HEK293 (cell line): ENCODE data around the gene PDLIM1.
A peak's percentile ranks its signal among the peaks of the same experiment; 100 is the strongest.

Source experiments
- GLI2 ChIP-seq: fragments of 450-650 bp; formaldehyde crosslinking; IDR thresholded peaks from 2 replicates; pipeline ENCODE4; 2017; ENCODE audit warnings: missing biosample characterization, missing genetic modification characterization, low read depth, borderline replicate concordance
- IKZF3 ChIP-seq: fragments of 450-650 bp; IDR thresholded peaks from 2 replicates; pipeline ENCODE4 v1.5.0; 2018; ENCODE audit warnings: missing biosample characterization, mild to moderate bottlenecking, missing genetic modification characterization, moderate library complexity
- KLF8 ChIP-seq: fragments of 450-650 bp; formaldehyde crosslinking; IDR thresholded peaks from 2 replicates; pipeline ENCODE4 v1.5.1; 2016; ENCODE audit warnings: missing biosample characterization, missing genetic modification characterization
- SCRT1 ChIP-seq: fragments of 450-650 bp; formaldehyde crosslinking; IDR thresholded peaks from 2 replicates; pipeline ENCODE4 v1.5.1; 2016; ENCODE audit warnings: missing biosample characterization, missing genetic modification characterization, borderline replicate concordance
- SP3 ChIP-seq: fragments of 450-650 bp; formaldehyde crosslinking; IDR thresholded peaks from 2 replicates; pipeline ENCODE4 v1.5.1; 2016; ENCODE audit warnings: missing biosample characterization, missing genetic modification characterization
- ZFP37 ChIP-seq: fragments of 450-650 bp; formaldehyde crosslinking; IDR thresholded peaks from 2 replicates; pipeline ENCODE4 v1.5.1; 2016; ENCODE audit warnings: missing biosample characterization, missing genetic modification characterization
- ZNF132 ChIP-seq: fragments of 450-650 bp; formaldehyde crosslinking; IDR thresholded peaks from 2 replicates; pipeline ENCODE4 v1.5.1; 2017; ENCODE audit warnings: missing biosample characterization, missing genetic modification characterization, borderline replicate concordance
- ZNF138 ChIP-seq: fragments of 450-650 bp; formaldehyde crosslinking; IDR thresholded peaks from 2 replicates; pipeline ENCODE4 v1.5.1; 2016; ENCODE audit warnings: missing biosample characterization, missing genetic modification characterization, borderline replicate concordance
- ZNF184 ChIP-seq: fragments of 450-650 bp; IDR thresholded peaks from 2 replicates; pipeline ENCODE4 v1.5.1; 2018; ENCODE audit warnings: missing biosample characterization, mild to moderate bottlenecking, missing genetic modification characterization
- ZNF223 ChIP-seq: fragments of 450-650 bp; formaldehyde crosslinking; IDR thresholded peaks from 2 replicates; pipeline ENCODE4 v1.5.1; 2016; ENCODE audit warnings: missing biosample characterization, missing genetic modification characterization
- ZNF292 ChIP-seq: fragments of 450-650 bp; formaldehyde crosslinking; IDR thresholded peaks from 2 replicates; pipeline ENCODE4 v1.5.1; 2016; ENCODE audit warnings: low read depth, missing biosample characterization, missing genetic modification characterization, borderline replicate concordance
- ZNF335 ChIP-seq: fragments of 450-650 bp; formaldehyde crosslinking; conservative IDR thresholded peaks from 2 replicates; pipeline ENCODE4 v1.5.1; 2016; ENCODE audit warnings: missing biosample characterization, missing genetic modification characterization
- ZNF350 ChIP-seq: fragments of 450-650 bp; formaldehyde crosslinking; IDR thresholded peaks from 2 replicates; pipeline ENCODE4 v1.5.0; 2017; ENCODE audit warnings: missing biosample characterization, mild to moderate bottlenecking, missing genetic modification characterization
- ZNF354C ChIP-seq: fragments of 450-650 bp; formaldehyde crosslinking; IDR thresholded peaks from 2 replicates; pipeline ENCODE4 v1.5.1; 2016; ENCODE audit warnings: missing biosample characterization, missing genetic modification characterization, low read depth, borderline replicate concordance
- ZNF366 ChIP-seq: fragments of 450-650 bp; formaldehyde crosslinking; conservative IDR thresholded peaks from 2 replicates; pipeline ENCODE4 v1.5.1; 2016; ENCODE audit warnings: missing biosample characterization, missing genetic modification characterization
- ZNF416 ChIP-seq: fragments of 450-650 bp; formaldehyde crosslinking; IDR thresholded peaks from 2 replicates; pipeline ENCODE4 v1.5.1; 2016; ENCODE audit warnings: missing biosample characterization, missing genetic modification characterization
- ZNF529 ChIP-seq: fragments of 450-650 bp; formaldehyde crosslinking; IDR thresholded peaks from 2 replicates; pipeline ENCODE4 v1.5.1; 2017; ENCODE audit warnings: missing genetic modification characterization, missing biosample characterization; ENCODE audit not compliant: insufficient replicate concordance
- ZNF549 ChIP-seq: fragments of 450-650 bp; IDR thresholded peaks from 2 replicates; pipeline ENCODE4 v1.5.1; 2018; ENCODE audit warnings: missing biosample characterization, missing genetic modification characterization, mild to moderate bottlenecking, inconsistent platforms, moderate library complexity
- ZNF560 ChIP-seq: fragments of 450-650 bp; formaldehyde crosslinking; IDR thresholded peaks from 2 replicates; pipeline ENCODE4 v1.5.1; 2017; ENCODE audit warnings: missing biosample characterization, missing genetic modification characterization, borderline replicate concordance
- ZNF561 ChIP-seq: fragments of 450-650 bp; IDR thresholded peaks from 2 replicates; pipeline ENCODE4 v1.5.1; 2018; ENCODE audit warnings: missing biosample characterization, missing genetic modification characterization, borderline replicate concordance
- ZNF585B ChIP-seq: fragments of 450-650 bp; formaldehyde crosslinking; IDR thresholded peaks from 2 replicates; pipeline ENCODE4 v1.5.1; 2016; ENCODE audit warnings: missing biosample characterization, missing genetic modification characterization
- ZNF600 ChIP-seq: fragments of 450-650 bp; formaldehyde crosslinking; IDR thresholded peaks from 2 replicates; pipeline ENCODE4 v1.5.1; 2016; ENCODE audit warnings: missing biosample characterization, missing genetic modification characterization
- ZNF654 ChIP-seq: fragments of 450-650 bp; formaldehyde crosslinking; IDR thresholded peaks from 2 replicates; pipeline ENCODE4 v1.5.1; 2016; ENCODE audit warnings: low read depth, missing biosample characterization, missing genetic modification characterization
- ZNF664 ChIP-seq: fragments of 450-650 bp; formaldehyde crosslinking; IDR thresholded peaks from 2 replicates; pipeline ENCODE4 v1.5.1; 2016; ENCODE audit warnings: missing biosample characterization, missing genetic modification characterization
- ZNF707 ChIP-seq: fragments of 450-650 bp; formaldehyde crosslinking; IDR thresholded peaks from 2 replicates; pipeline ENCODE4 v1.5.1; 2016; ENCODE audit warnings: missing biosample characterization, missing genetic modification characterization
- ZNF768 ChIP-seq: fragments of 450-650 bp; formaldehyde crosslinking; IDR thresholded peaks from 2 replicates; pipeline ENCODE4 v1.5.1; 2018; ENCODE audit warnings: missing biosample characterization, mild to moderate bottlenecking, missing genetic modification characterization
- ZNF776 ChIP-seq: fragments of 450-650 bp; formaldehyde crosslinking; IDR thresholded peaks from 2 replicates; pipeline ENCODE4 v1.5.0; 2017; ENCODE audit warnings: missing biosample characterization, missing genetic modification characterization, borderline replicate concordance
- ZSCAN30 ChIP-seq: fragments of 450-650 bp; IDR thresholded peaks from 2 replicates; pipeline ENCODE4 v1.5.1; 2018; ENCODE audit warnings: missing biosample characterization, mild to moderate bottlenecking, missing genetic modification characterization, moderate library complexity
- ZXDB ChIP-seq: fragments of 450-650 bp; formaldehyde crosslinking; IDR thresholded peaks from 2 replicates; pipeline ENCODE4 v1.5.1; 2016; ENCODE audit warnings: missing biosample characterization, missing genetic modification characterization
- TF ChIP-seq, protein P1 (sequence below): fragments of 450-650 bp; formaldehyde crosslinking; IDR thresholded peaks from 2 replicates; pipeline ENCODE4 v1.5.1; 2017; ENCODE audit warnings: missing biosample characterization, missing genetic modification characterization
- TF ChIP-seq, protein P2 (sequence below): fragments of 450-650 bp; formaldehyde crosslinking; IDR thresholded peaks from 2 replicates; pipeline ENCODE4 v1.5.1; 2016; ENCODE audit warnings: missing biosample characterization, missing genetic modification characterization
- TF ChIP-seq, protein P3 (sequence below): fragments of 450-650 bp; formaldehyde crosslinking; IDR thresholded peaks from 2 replicates; pipeline ENCODE4 v1.5.1; 2016; ENCODE audit warnings: missing biosample characterization, missing genetic modification characterization
- TF ChIP-seq, protein P4 (sequence below): fragments of 450-650 bp; formaldehyde crosslinking; IDR thresholded peaks from 2 replicates; pipeline ENCODE4 v1.5.1; 2016; ENCODE audit warnings: missing biosample characterization, missing genetic modification characterization

PDLIM1 gene

DNA sequence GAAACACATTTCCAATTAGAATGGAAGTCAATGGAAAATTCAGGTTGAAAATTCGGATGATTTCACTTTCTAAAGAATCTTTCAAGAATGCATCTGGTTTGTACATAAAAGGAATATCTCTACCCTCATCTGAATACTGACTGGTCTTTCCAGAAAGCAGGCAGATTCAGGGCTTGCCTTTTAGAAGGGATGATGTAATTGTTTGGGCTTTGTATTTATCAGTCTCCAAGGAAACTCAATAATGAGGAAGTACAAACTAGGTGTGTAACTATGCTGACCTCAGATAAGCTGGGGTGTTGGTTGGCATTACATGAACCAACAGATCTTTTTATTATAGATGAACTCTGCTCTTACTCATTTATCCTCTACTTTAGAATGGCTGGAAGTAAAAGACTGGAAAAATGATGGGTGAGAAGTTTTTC lies 24.1 kb downstream of the PDLIM1 start (continued):
- TF ChIP-seq, protein P1, sequence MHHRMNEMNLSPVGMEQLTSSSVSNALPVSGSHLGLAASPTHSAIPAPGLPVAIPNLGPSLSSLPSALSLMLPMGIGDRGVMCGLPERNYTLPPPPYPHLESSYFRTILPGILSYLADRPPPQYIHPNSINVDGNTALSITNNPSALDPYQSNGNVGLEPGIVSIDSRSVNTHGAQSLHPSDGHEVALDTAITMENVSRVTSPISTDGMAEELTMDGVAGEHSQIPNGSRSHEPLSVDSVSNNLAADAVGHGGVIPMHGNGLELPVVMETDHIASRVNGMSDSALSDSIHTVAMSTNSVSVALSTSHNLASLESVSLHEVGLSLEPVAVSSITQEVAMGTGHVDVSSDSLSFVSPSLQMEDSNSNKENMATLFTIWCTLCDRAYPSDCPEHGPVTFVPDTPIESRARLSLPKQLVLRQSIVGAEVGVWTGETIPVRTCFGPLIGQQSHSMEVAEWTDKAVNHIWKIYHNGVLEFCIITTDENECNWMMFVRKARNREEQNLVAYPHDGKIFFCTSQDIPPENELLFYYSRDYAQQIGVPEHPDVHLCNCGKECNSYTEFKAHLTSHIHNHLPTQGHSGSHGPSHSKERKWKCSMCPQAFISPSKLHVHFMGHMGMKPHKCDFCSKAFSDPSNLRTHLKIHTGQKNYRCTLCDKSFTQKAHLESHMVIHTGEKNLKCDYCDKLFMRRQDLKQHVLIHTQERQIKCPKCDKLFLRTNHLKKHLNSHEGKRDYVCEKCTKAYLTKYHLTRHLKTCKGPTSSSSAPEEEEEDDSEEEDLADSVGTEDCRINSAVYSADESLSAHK, result peak; percentile 26; the same call in 1 of the 2 replicates
- peak; percentile 96 for TF ChIP-seq ZNF335
- TF ChIP-seq ZNF184 (tag by site-specific recombination), result no peak
- TF ChIP-seq ZNF223, result no peak
- TF ChIP-seq ZNF529, result no peak
- no peak for TF ChIP-seq ZNF768 (tag by site-specific recombination)
- TF ChIP-seq ZNF549 (tag by site-specific recombination), result no peak
- TF ChIP-seq, protein P2, sequence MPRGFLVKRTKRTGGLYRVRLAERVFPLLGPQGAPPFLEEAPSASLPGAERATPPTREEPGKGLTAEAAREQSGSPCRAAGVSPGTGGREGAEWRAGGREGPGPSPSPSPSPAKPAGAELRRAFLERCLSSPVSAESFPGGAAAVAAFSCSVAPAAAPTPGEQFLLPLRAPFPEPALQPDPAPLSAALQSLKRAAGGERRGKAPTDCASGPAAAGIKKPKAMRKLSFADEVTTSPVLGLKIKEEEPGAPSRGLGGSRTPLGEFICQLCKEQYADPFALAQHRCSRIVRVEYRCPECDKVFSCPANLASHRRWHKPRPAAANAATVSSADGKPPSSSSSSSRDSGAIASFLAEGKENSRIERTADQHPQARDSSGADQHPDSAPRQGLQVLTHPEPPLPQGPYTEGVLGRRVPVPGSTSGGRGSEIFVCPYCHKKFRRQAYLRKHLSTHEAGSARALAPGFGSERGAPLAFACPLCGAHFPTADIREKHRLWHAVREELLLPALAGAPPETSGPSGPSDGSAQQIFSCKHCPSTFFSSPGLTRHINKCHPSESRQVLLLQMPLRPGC (tag by site-specific recombination), result peak; percentile 87
- no peak for TF ChIP-seq ZNF561
- no peak for TF ChIP-seq ZNF585B (tag by site-specific recombination)
- no peak for TF ChIP-seq ZNF600 (tag by site-specific recombination)
- TF ChIP-seq ZNF654 (tag by site-specific recombination), result no peak
- TF ChIP-seq, protein P3, sequence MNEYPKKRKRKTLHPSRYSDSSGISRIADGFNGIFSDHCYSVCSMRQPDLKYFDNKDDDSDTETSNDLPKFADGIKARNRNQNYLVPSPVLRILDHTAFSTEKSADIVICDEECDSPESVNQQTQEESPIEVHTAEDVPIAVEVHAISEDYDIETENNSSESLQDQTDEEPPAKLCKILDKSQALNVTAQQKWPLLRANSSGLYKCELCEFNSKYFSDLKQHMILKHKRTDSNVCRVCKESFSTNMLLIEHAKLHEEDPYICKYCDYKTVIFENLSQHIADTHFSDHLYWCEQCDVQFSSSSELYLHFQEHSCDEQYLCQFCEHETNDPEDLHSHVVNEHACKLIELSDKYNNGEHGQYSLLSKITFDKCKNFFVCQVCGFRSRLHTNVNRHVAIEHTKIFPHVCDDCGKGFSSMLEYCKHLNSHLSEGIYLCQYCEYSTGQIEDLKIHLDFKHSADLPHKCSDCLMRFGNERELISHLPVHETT (tag by site-specific recombination), result peak; percentile 60; the same call in 1 of the 2 replicates
- no peak for TF ChIP-seq SP3 (tag by site-specific recombination)
- TF ChIP-seq ZNF132 (tag by site-specific recombination), result no peak
- no peak for TF ChIP-seq ZNF560 (tag by site-specific recombination)
- TF ChIP-seq ZNF366 (tag by site-specific recombination), result peak; percentile 77
- TF ChIP-seq SCRT1 (tag by site-specific recombination), result no peak
- peak; percentile 64; the same call in 1 of the 2 replicates for TF ChIP-seq ZXDB (tag by site-specific recombination)
- peak; percentile 59; the same call in 1 of the 2 replicates for TF ChIP-seq IKZF3 (tag by site-specific recombination)
- TF ChIP-seq ZNF664 (tag by site-specific recombination), result no peak; the same call in 1 of the 2 replicates
- TF ChIP-seq ZNF707 (tag by site-specific recombination), result no peak
- no peak for TF ChIP-seq KLF8 (tag by site-specific recombination)
- TF ChIP-seq ZNF350, result no peak
- no peak for TF ChIP-seq ZNF138 (tag by site-specific recombination)
- no peak for TF ChIP-seq GLI2 (tag by site-specific recombination)
- TF ChIP-seq ZNF354C (tag by site-specific recombination), result no peak
- TF ChIP-seq ZSCAN30 (tag by site-specific recombination), result peak; percentile 56; the same call in 1 of the 2 replicates
- no peak for TF ChIP-seq ZFP37 (tag by site-specific recombination)
- TF ChIP-seq ZNF776, result no peak
- no peak for TF ChIP-seq ZNF292
- TF ChIP-seq ZNF416 (tag by site-specific recombination), result no peak
- TF ChIP-seq, protein P4, sequence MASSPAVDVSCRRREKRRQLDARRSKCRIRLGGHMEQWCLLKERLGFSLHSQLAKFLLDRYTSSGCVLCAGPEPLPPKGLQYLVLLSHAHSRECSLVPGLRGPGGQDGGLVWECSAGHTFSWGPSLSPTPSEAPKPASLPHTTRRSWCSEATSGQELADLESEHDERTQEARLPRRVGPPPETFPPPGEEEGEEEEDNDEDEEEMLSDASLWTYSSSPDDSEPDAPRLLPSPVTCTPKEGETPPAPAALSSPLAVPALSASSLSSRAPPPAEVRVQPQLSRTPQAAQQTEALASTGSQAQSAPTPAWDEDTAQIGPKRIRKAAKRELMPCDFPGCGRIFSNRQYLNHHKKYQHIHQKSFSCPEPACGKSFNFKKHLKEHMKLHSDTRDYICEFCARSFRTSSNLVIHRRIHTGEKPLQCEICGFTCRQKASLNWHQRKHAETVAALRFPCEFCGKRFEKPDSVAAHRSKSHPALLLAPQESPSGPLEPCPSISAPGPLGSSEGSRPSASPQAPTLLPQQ (tag by site-specific recombination), result no peak
